Aorta (tissue), 5 donors: ENCODE data around the gene IQGAP3. TPM values are rescaled to one million over a fixed set of nuclear protein-coding genes. Genes with fewer than 3 reads are reported as not detected.

Source experiments
- ATAC-seq: fragments of 200-7000 bp; cut with Tn5 transposase; one replicate; pipeline ENCODE4 v1.9.1; 2022; ENCODE audit warnings: moderate library complexity; ENCODE audit not compliant: low FRiP score
- DNase-seq, 2 donors: peaks; one replicate each; pipeline ENCODE4 v3.0.0-alpha.2; 2020
- H3K27ac ChIP-seq, 2 donors: one replicate each; pipeline ENCODE4 v1.5.1; 2013; ENCODE audit warnings: low read length in 2 of 2, mild to moderate bottlenecking in 2 of 2, moderate library complexity in 2 of 2, control low read depth in 1 of 2, inconsistent platforms in 1 of 2, low read depth in 1 of 2
- H3K27me3 ChIP-seq, 2 donors: one replicate each; pipeline ENCODE4 v1.6.1; 2013; ENCODE audit warnings: control low read depth in 1 of 2, low read length in 1 of 2, mild to moderate bottlenecking in 1 of 2, moderate library complexity in 1 of 2; ENCODE audit not compliant: insufficient read depth in 2 of 2, control insufficient read depth in 1 of 2
- H3K36me3 ChIP-seq, 2 donors: one replicate each; pipeline ENCODE4 v1.6.1; 2013; ENCODE audit warnings: control low read depth in 1 of 2, low read length in 1 of 2, mild to moderate bottlenecking in 1 of 2; ENCODE audit not compliant: insufficient read depth in 2 of 2, control insufficient read depth in 1 of 2
- H3K4me1 ChIP-seq, 2 donors: one replicate each; pipeline ENCODE4 v1.6.1; 2013; ENCODE audit warnings: low read length in 2 of 2, control low read depth in 1 of 2, mild to moderate bottlenecking in 1 of 2, moderate library complexity in 1 of 2; ENCODE audit not compliant: insufficient read depth in 2 of 2, control insufficient read depth in 1 of 2
- H3K4me3 ChIP-seq, 2 donors: one replicate each; pipeline ENCODE4 v1.5.1; 2013; ENCODE audit warnings: low read length in 2 of 2, control low read depth in 1 of 2, mild to moderate bottlenecking in 1 of 2
- H3K9me3 ChIP-seq: one replicate; pipeline ENCODE4 v1.6.1; 2013; ENCODE audit warnings: mild to moderate bottlenecking, low read length; ENCODE audit not compliant: control insufficient read depth
- WGBS, 2 donors: extraction: QIAGEN DNeasy Blood & Tissue Kit; methylation state at CpG; one replicate each; pipeline ENCODE4 v1.1.7; 2013; 5-methylcytosine and 5-hydroxymethylcytosine counted together
- intact Hi-C, 2 donors: fragments of 100-400 bp; cut with DNase I; formaldehyde crosslinking; loops; one replicate each; pipeline versions ENCODE4 v1.14.2 to v1.15.0; 2022
- polyA plus RNA-seq, 2 donors: library from polyadenylated mRNA; stranded (reverse); fragments of 200-250 nt; gene quantifications; one replicate each; pipeline ENCODE4 v1.2.3, GENCODE V29; 2013
- total RNA-seq, 2 donors: library from RNA; stranded (reverse); fragmentation: NEBNext Ultra II Directional; extraction: Animal tissue kit (Norgen Biotek cat#: 25700); gene quantifications; one replicate each; pipeline ENCODE4 v1.2.1, GENCODE V29; 2021
- donor health status: healthy with polysubstance abuse.
- donor health status: Bipolar disorder and iron deficiency.
- donor health status: DM: no; HTN: no; CAD: no.
- donor health status: DM: no; HTN: no; CAD: no.
- donor health status: DM: yes; HTN: yes; CAD: no.

IQGAP3 gene
- total and polyA plus RNA-seq, 4 donors = 0.10 to 2.3 (median 0.48) TPM

- intact Hi-C loops = loop anchor here (2.0 to 5.0 kb wide), 3 partner anchors 25 to 73 kb away; no protein-coding TSS in a partner anchor
- ATAC-seq (peak; percentile 74), DNase-seq (peak in 1 of 2 donors; percentile 76)
- no peak overlapping the region for H3K27ac ChIP-seq
- H3K36me3 ChIP-seq = no peaks in the 10 kb centered on the region
- no peaks in the 10 kb centered on the region for H3K4me1 ChIP-seq
- 53% methylated on average over 20 of the region's 20 CpGs for WGBS, 2 donors
- no peaks in the 10 kb centered on the region for H3K27me3 ChIP-seq
- H3K4me3 ChIP-seq = no peak overlapping the region
- H3K9me3 ChIP-seq = no peaks in the 10 kb centered on the region
Measured at GRCh38 chr1:156583821-156584622, 11.7 kb upstream of the IQGAP3 start.

DNA sequence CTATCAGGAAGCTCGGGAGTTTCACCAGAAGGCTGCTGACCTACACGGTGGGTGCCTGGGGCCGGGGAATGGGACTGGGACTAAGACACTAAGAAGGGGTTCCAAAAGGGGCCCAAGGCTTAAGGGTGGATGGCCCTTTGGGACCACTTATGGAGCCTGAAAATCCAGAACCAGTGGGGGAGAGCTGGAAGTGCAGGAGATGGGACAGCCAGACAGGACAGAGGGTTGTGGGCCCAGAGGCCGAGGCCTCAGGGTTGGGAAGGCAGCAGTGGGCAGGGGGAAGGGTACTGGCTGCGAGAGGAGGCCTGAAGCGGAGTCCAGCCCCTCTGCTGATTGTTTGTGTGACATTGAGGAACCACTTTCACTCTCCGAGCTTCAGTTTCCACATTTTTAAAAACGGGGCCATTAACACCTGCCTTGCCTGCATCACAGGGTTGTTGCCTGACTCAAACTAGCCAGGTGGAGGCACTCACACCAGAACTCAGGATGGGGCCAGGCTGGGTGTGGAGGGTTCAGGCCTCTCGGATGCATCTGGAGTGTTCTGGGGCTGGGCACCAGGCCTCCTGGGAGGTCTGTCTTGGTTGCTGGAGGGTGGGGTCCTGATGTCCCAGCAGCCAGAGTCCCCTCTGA, 10.1 kb upstream of the IQGAP3 start:
- Histone ChIP-seq H3K36me3 (no peaks in the 10 kb centered on the region), H3K27ac (no peak overlapping the region), H3K9me3 (no peaks in the 10 kb centered on the region), H3K4me3 (no peak overlapping the region), H3K4me1 (no peaks in the 10 kb centered on the region), H3K27me3 (no peaks in the 10 kb centered on the region)
- 80 to 85% methylated on average over 9 of the region's 9 CpGs for WGBS, 2 donors
- no peak for DNase-seq
- ATAC-seq = no peak
- intact Hi-C loops = loop anchor here in 1 of 2 donors (5.0 kb wide), 1 partner anchor 75 kb away; no protein-coding TSS in a partner anchor

GRCh38 chr1:156581661-156582387, 9.5 kb upstream of the IQGAP3 start:
- ATAC-seq = no peak
- intact Hi-C loops = loop anchor here in 1 of 2 donors (5.0 kb wide), 1 partner anchor 75 kb away; no protein-coding TSS in a partner anchor
- H3K9me3 ChIP-seq = no peaks in the 10 kb centered on the region
- H3K4me3 ChIP-seq = no peak overlapping the region
- no peaks in the 10 kb centered on the region for H3K27me3 ChIP-seq
- no peaks in the 10 kb centered on the region for H3K36me3 ChIP-seq
- peak in 1 of 2 donors; percentile 61 for DNase-seq
- no peaks in the 10 kb centered on the region for H3K4me1 ChIP-seq
- 84 to 87% methylated on average over 20 to 21 of the region's 21 CpGs for WGBS, 2 donors
- no peak overlapping the region for H3K27ac ChIP-seq

- Histone ChIP-seq H3K9me3 (no peaks in the 10 kb centered on the region), H3K4me1 (no peaks in the 10 kb centered on the region), H3K27ac (no peak within 1 kb of the TSS), H3K27me3 (no peaks in the 10 kb centered on the region), H3K36me3 (no peaks in the 10 kb centered on the region), H3K4me3 (no peak within 1 kb of the TSS)
- WGBS, 2 donors = 78 to 79% methylated on average over 5 of the region's 5 CpGs
- ATAC-seq (no peak), DNase-seq (peak in 1 of 2 donors; percentile 10)
- intact Hi-C loops = no loop called here
Measured at GRCh38 chr1:156579472-156579871, 7.1 kb upstream of the IQGAP3 start, which contains the start of gene TTC24. TSS of gene TTC24 (plus strand) at chr1:156579723. CDS start at chr1:156581365, 1,642 bp downstream.

DNA sequence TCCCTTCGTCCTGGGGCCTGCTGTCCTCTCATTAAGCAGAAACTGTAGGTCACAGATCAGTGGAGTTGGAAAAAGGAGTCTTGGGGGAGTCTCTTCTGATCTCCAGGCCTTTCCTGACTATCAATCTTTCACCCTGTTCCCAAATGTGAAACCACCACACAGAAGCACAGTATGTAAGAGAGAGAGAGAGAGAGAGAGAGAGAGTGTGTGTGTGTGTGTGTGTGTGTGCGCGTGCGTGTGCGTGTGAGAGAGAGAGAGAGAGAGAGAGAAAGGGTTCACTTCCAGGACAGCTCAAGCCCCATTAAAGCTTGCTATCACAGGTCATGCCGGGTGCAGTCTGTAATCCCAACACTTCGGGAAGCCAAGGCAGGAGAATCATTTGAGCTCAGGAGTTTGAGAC, 5.7 kb upstream of the IQGAP3 start:
- Histone ChIP-seq H3K4me3 (no peak overlapping the region), H3K4me1 (no peaks in the 10 kb centered on the region), H3K9me3 (no peaks in the 10 kb centered on the region), H3K36me3 (no peaks in the 10 kb centered on the region), H3K27ac (no peak overlapping the region), H3K27me3 (no peaks in the 10 kb centered on the region)
- 51 to 55% methylated on average over 6 to 7 of the region's 7 CpGs for WGBS, 2 donors
- DNase-seq = no peak
- intact Hi-C loops = no loop called here
- no peak for ATAC-seq

DNA sequence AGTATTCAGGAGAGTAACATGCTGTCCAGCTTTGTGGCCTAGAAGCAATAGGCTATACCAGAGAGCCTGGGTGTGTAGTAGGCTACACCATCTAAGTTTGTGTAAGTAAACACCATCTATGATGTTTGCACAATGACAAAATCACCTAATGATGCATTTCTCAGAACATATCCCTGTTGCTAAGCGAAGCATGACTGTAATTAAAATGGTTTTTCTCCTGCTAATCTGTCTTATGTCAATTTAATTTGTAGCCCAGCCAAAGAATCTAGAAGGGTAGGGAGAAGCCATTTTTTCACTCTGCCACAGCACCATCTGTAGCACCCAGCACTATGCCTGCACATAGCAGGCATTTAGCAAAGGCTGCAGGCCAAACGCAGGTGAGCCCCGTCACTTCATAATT, 5.2 kb upstream of the IQGAP3 start:
- no peaks in the 10 kb centered on the region for H3K9me3 ChIP-seq
- no peaks in the 10 kb centered on the region for H3K4me1 ChIP-seq
- no peaks in the 10 kb centered on the region for H3K36me3 ChIP-seq
- no peak overlapping the region for H3K4me3 ChIP-seq
- H3K27me3 ChIP-seq = no peaks in the 10 kb centered on the region
- intact Hi-C loops = no loop called here
- DNase-seq (peak in 1 of 2 donors; percentile 34), ATAC-seq (no peak)
- 90 to 92% methylated on average over 3 of the region's 3 CpGs for WGBS, 2 donors
- no peak overlapping the region for H3K27ac ChIP-seq

DNA sequence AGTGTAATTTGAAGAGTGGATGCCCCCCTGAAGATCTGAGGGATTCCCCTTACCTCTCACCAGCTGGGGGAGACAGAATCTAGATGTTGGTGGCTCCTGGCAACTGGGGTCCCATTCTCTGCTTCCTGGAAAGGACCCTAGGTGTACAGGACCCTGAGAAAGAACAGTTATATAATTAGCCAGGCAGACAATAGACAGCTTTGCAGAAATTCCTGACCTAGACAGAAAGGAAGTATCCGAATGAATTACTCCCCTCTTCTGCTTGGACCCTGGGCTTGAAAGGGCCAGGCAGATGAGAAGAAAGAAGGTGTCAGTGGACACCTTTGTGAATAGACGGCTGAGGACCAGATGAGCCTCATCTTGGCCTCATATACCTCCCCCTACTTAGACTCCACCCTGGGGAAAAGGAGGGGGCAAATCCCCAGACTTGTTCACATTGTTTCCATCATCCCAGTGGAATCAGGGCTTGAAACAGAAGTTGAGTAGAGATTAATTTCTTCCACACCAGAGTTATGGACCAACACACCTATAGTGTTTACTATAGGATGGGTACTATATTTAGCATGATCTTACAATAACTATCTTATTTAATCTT, 1.8 kb upstream of the IQGAP3 start:
- Histone ChIP-seq H3K27ac (no peak overlapping the region), H3K4me3 (no peak overlapping the region), H3K9me3 (no peaks in the 10 kb centered on the region), H3K4me1 (no peaks in the 10 kb centered on the region), H3K36me3 (no peaks in the 10 kb centered on the region), H3K27me3 (no peaks in the 10 kb centered on the region)
- 53 to 55% methylated on average over 2 of the region's 2 CpGs for WGBS, 2 donors
- intact Hi-C loops = no loop called here
- no peak for ATAC-seq
- DNase-seq = no peak

DNA sequence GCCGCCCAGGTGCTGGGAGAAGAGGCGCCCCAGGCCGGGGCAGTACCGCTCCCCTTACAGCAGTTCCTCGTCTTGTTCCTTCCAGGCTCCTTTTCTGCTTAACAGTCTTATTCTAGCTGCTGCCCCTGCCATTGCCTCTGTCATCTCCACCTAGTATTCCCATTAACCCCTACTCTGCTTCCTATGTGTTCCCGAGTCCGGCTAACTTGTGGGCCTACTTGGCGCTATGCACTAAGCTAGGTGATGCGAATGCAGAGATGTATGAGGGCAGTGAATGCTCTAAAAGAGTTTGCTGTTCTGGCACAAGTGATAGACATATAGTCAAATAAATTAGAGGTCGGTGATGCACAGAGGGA, 276 bp upstream of the IQGAP3 start:
- H3K36me3 ChIP-seq = no peaks in the 10 kb centered on the region
- intact Hi-C loops = no loop called here
- H3K27me3 ChIP-seq = no peaks in the 10 kb centered on the region
- H3K27ac ChIP-seq = no peak overlapping the region
- 23 to 28% methylated on average over 9 to 10 of the region's 10 CpGs for WGBS, 2 donors
- H3K9me3 ChIP-seq = no peaks in the 10 kb centered on the region
- H3K4me1 ChIP-seq = no peaks in the 10 kb centered on the region
- ATAC-seq = no peak
- H3K4me3 ChIP-seq = no peak overlapping the region
- DNase-seq = no peak
